HepG2 (cell line): Measurements from ENCODE around the gene SLC12A5. TPM values are rescaled to one million over a fixed set of nuclear protein-coding genes. Genes with fewer than 3 reads are reported as not detected.

ENCODE experiments used
- AGO2 ChIP-seq: fragments of 200-400 bp; formaldehyde crosslinking; optimal IDR thresholded peaks from 2 replicates; pipeline ENCODE3; 2017; ENCODE audit warnings: mild to moderate bottlenecking, low read depth, low read length, moderate library complexity
- CENPX ChIP-seq: sonication (generic); formaldehyde crosslinking; IDR thresholded peaks from 2 replicates; pipeline ENCODE4 v1.9.0; 2021; ENCODE audit warnings: mild to moderate bottlenecking, missing genetic modification reagents, moderate library complexity
- FOXO1 ChIP-seq: sonication (generic); formaldehyde crosslinking; IDR thresholded peaks from 2 replicates; pipeline ENCODE4 v1.4.0; 2020; ENCODE audit warnings: missing genetic modification reagents
- MED13 ChIP-seq: sonication (generic); formaldehyde crosslinking; IDR thresholded peaks from 2 replicates; pipeline ENCODE4 v1.5.0; 2020; ENCODE audit warnings: missing genetic modification reagents
- NAIF1 ChIP-seq: sonication (generic); formaldehyde crosslinking; IDR thresholded peaks from 2 replicates; pipeline ENCODE4 v1.5.0; 2020; ENCODE audit warnings: mild to moderate bottlenecking, missing genetic modification reagents, borderline replicate concordance
- SUZ12 ChIP-seq: fragments of 150-350 bp; IDR thresholded peaks from 2 replicates; pipeline ENCODE4 v1.6.1; 2014; ENCODE audit warnings: low read depth, low read length
- ZNF10 ChIP-seq: sonication (generic); formaldehyde crosslinking; IDR thresholded peaks from 2 replicates; pipeline ENCODE4 v1.4.0; 2020; ENCODE audit warnings: mild to moderate bottlenecking, low read depth, missing genetic modification reagents, borderline replicate concordance
- ZNF24 ChIP-seq: fragments of 450-650 bp; IDR thresholded peaks from 2 replicates; pipeline ENCODE4 v1.6.1; 2017; ENCODE audit warnings: antibody characterized with exemption, mild to moderate bottlenecking
- ZNF354B ChIP-seq: sonication (generic); formaldehyde crosslinking; IDR thresholded peaks from 2 replicates; pipeline ENCODE4 v1.8.0; 2022; ENCODE audit warnings: mild to moderate bottlenecking, missing genetic modification reagents
- ZNF431 ChIP-seq: sonication (generic); formaldehyde crosslinking; IDR thresholded peaks from 2 replicates; pipeline ENCODE4 v1.9.0; 2022; ENCODE audit warnings: missing genetic modification reagents, low read depth, mild to moderate bottlenecking, borderline replicate concordance
- ZNF530 ChIP-seq: sonication (generic); formaldehyde crosslinking; IDR thresholded peaks from 2 replicates; pipeline ENCODE4 v1.5.0; 2020; ENCODE audit warnings: low read depth, mild to moderate bottlenecking, missing genetic modification reagents
- polyA plus RNA-seq, 8 experiments: library from polyadenylated mRNA; depleted of rRNA in 3 of 8; stranded (reverse) in 7 of 8; unstranded in 1 of 8; fragments of >200 nt; fragmentation: Illumina TruSeq in 4 of 8; extraction: Trizol in 4 of 8; gene quantifications; 2 replicates each; pipeline versions ENCODE4 v1.2.1 to v1.2.3, GENCODE V29; 2011 to 2016; ENCODE audit warnings: low read depth in 4 of 8, missing spikeins in 1 of 8, mixed read lengths in 1 of 8; ENCODE audit not compliant: insufficient read depth in 1 of 8
- total RNA-seq, 5 experiments: library from RNA; depleted of rRNA; stranded (reverse); fragments of >200 nt; fragmentation: Illumina TruSeq; extraction: Trizol; gene quantifications; 2 replicates each; pipeline ENCODE4 v1.2.3, GENCODE V29; 2016; ENCODE audit warnings: low read depth in 1 of 5
- TF ChIP-seq, protein P1 (sequence below): sonication (generic); formaldehyde crosslinking; IDR thresholded peaks from 2 replicates; pipeline ENCODE4 v1.5.1; 2020; ENCODE audit warnings: missing genetic modification reagents, mild to moderate bottlenecking, borderline replicate concordance
- TF ChIP-seq, protein P2 (sequence below): sonication (generic); formaldehyde crosslinking; IDR thresholded peaks from 2 replicates; pipeline ENCODE4 v1.4.0; 2020; ENCODE audit warnings: missing genetic modification reagents
- TF ChIP-seq, protein P3 (sequence below): sonication (generic); formaldehyde crosslinking; conservative IDR thresholded peaks from 2 replicates; pipeline ENCODE4 v1.4.0; 2020; ENCODE audit warnings: mild to moderate bottlenecking, missing genetic modification reagents, moderate library complexity
- TF ChIP-seq, protein P4 (sequence below): sonication (generic); formaldehyde crosslinking; IDR thresholded peaks from 2 replicates; pipeline ENCODE4 v1.8.1; 2023; ENCODE audit warnings: missing genetic modification reagents, inconsistent platforms, borderline replicate concordance
- TF ChIP-seq, protein P5 (sequence below): IDR thresholded peaks from 2 replicates; pipeline ENCODE4 v1.6.1; 2018; ENCODE audit warnings: missing genetic modification reagents
- TF ChIP-seq, protein P6 (sequence below): sonication (generic); formaldehyde crosslinking; IDR thresholded peaks from 2 replicates; pipeline ENCODE4 v1.8.1; 2022; ENCODE audit warnings: low read depth, mild to moderate bottlenecking, missing genetic modification reagents

SLC12A5 gene
- total and polyA plus RNA-seq, 2 of the 13 experiments (the other 11 are each of a cell fraction or from before 2014, with no cell fraction given) = 4.3 to 5.4 TPM

DNA sequence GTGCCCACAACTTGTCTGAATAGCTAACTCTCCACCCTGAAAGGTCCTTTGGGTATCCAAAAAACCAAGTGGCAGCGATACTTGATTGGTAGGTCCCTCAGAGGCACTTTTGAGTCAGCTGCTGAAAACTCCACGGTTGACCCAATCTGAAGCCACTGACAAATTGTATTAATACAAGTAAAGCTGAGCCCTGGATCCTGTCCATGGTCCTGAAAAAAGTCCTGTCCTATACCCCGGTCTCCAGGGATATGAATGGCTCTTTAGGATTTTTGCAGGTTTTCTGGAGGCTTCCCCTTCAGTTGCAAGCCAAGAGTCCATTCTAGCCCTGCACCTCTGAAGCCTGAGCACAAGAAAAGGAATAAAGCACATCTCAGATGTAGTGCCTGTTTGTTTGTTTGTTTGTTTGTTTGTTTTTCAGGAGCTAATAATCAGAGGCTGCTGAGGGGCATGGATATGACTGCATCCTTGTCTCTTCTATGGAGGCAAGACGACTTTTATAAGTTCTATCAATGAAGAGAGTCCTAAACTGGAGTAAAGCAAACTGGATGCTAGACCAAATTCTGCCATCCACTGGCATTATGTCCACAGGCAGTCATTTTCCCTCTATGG lies 1.7 kb upstream of the SLC12A5 start (continued):
- TF ChIP-seq, protein P1, sequence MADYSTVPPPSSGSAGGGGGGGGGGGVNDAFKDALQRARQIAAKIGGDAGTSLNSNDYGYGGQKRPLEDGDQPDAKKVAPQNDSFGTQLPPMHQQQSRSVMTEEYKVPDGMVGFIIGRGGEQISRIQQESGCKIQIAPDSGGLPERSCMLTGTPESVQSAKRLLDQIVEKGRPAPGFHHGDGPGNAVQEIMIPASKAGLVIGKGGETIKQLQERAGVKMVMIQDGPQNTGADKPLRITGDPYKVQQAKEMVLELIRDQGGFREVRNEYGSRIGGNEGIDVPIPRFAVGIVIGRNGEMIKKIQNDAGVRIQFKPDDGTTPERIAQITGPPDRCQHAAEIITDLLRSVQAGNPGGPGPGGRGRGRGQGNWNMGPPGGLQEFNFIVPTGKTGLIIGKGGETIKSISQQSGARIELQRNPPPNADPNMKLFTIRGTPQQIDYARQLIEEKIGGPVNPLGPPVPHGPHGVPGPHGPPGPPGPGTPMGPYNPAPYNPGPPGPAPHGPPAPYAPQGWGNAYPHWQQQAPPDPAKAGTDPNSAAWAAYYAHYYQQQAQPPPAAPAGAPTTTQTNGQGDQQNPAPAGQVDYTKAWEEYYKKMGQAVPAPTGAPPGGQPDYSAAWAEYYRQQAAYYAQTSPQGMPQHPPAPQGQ (CRISPR knock-in tag) = no peak
- no peak for TF ChIP-seq MED13 (CRISPR knock-in tag)
- TF ChIP-seq, protein P2, sequence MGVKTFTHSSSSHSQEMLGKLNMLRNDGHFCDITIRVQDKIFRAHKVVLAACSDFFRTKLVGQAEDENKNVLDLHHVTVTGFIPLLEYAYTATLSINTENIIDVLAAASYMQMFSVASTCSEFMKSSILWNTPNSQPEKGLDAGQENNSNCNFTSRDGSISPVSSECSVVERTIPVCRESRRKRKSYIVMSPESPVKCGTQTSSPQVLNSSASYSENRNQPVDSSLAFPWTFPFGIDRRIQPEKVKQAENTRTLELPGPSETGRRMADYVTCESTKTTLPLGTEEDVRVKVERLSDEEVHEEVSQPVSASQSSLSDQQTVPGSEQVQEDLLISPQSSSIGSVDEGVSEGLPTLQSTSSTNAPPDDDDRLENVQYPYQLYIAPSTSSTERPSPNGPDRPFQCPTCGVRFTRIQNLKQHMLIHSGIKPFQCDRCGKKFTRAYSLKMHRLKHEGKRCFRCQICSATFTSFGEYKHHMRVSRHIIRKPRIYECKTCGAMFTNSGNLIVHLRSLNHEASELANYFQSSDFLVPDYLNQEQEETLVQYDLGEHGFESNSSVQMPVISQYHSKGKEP = peak; percentile 86; the same call in 1 of the 2 replicates
- no peak for TF ChIP-seq ZNF10
- no peak for TF ChIP-seq NAIF1 (CRISPR knock-in tag)
- TF ChIP-seq ZNF431 (CRISPR knock-in tag) = no peak
- TF ChIP-seq AGO2 = no peak
- TF ChIP-seq, protein P3, sequence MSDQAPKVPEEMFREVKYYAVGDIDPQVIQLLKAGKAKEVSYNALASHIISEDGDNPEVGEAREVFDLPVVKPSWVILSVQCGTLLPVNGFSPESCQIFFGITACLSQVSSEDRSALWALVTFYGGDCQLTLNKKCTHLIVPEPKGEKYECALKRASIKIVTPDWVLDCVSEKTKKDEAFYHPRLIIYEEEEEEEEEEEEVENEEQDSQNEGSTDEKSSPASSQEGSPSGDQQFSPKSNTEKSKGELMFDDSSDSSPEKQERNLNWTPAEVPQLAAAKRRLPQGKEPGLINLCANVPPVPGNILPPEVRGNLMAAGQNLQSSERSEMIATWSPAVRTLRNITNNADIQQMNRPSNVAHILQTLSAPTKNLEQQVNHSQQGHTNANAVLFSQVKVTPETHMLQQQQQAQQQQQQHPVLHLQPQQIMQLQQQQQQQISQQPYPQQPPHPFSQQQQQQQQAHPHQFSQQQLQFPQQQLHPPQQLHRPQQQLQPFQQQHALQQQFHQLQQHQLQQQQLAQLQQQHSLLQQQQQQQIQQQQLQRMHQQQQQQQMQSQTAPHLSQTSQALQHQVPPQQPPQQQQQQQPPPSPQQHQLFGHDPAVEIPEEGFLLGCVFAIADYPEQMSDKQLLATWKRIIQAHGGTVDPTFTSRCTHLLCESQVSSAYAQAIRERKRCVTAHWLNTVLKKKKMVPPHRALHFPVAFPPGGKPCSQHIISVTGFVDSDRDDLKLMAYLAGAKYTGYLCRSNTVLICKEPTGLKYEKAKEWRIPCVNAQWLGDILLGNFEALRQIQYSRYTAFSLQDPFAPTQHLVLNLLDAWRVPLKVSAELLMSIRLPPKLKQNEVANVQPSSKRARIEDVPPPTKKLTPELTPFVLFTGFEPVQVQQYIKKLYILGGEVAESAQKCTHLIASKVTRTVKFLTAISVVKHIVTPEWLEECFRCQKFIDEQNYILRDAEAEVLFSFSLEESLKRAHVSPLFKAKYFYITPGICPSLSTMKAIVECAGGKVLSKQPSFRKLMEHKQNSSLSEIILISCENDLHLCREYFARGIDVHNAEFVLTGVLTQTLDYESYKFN = no peak
- TF ChIP-seq, protein P4, sequence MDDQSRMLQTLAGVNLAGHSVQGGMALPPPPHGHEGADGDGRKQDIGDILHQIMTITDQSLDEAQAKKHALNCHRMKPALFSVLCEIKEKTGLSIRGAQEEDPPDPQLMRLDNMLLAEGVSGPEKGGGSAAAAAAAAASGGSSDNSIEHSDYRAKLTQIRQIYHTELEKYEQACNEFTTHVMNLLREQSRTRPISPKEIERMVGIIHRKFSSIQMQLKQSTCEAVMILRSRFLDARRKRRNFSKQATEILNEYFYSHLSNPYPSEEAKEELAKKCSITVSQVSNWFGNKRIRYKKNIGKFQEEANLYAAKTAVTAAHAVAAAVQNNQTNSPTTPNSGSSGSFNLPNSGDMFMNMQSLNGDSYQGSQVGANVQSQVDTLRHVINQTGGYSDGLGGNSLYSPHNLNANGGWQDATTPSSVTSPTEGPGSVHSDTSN (CRISPR knock-in tag) = no peak
- no peak for TF ChIP-seq FOXO1 (CRISPR knock-in tag)
- TF ChIP-seq, protein P5, sequence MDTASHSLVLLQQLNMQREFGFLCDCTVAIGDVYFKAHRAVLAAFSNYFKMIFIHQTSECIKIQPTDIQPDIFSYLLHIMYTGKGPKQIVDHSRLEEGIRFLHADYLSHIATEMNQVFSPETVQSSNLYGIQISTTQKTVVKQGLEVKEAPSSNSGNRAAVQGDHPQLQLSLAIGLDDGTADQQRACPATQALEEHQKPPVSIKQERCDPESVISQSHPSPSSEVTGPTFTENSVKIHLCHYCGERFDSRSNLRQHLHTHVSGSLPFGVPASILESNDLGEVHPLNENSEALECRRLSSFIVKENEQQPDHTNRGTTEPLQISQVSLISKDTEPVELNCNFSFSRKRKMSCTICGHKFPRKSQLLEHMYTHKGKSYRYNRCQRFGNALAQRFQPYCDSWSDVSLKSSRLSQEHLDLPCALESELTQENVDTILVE = peak; percentile 71; the same call in 1 of the 2 replicates
- TF ChIP-seq ZNF24 = no peak
- TF ChIP-seq, protein P6, sequence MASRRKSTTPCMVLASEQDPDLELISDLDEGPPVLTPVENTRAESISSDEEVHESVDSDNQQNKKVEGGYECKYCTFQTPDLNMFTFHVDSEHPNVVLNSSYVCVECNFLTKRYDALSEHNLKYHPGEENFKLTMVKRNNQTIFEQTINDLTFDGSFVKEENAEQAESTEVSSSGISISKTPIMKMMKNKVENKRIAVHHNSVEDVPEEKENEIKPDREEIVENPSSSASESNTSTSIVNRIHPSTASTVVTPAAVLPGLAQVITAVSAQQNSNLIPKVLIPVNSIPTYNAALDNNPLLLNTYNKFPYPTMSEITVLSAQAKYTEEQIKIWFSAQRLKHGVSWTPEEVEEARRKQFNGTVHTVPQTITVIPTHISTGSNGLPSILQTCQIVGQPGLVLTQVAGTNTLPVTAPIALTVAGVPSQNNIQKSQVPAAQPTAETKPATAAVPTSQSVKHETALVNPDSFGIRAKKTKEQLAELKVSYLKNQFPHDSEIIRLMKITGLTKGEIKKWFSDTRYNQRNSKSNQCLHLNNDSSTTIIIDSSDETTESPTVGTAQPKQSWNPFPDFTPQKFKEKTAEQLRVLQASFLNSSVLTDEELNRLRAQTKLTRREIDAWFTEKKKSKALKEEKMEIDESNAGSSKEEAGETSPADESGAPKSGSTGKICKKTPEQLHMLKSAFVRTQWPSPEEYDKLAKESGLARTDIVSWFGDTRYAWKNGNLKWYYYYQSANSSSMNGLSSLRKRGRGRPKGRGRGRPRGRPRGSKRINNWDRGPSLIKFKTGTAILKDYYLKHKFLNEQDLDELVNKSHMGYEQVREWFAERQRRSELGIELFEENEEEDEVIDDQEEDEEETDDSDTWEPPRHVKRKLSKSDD (CRISPR knock-in tag) = no peak
- TF ChIP-seq CENPX (CRISPR knock-in tag) = no peak
- TF ChIP-seq SUZ12 = no peak
- no peak for TF ChIP-seq ZNF530
- no peak for TF ChIP-seq ZNF354B (CRISPR knock-in tag)
